GM19025 (cell line): ENCODE results near the gene ADGRB3.
"Not testable (repeated sequence)": the region's sequence is repeated elsewhere in the genome, so short reads cannot be mapped to it uniquely, and the experiment has no call there.

ENCODE experiments used
- ATAC-seq: cut with Tn5 transposase; IDR thresholded peaks from one replicate; pipeline ENCODE4 v1.9.1; 2021; ENCODE audit warnings: mild to moderate bottlenecking, low read depth, moderate library complexity; ENCODE audit not compliant: unreplicated experiment

ADGRB3 gene

GRCh38 chr6:68732423-68732822 is 97.3 kb downstream of the ADGRB3 start:
- no peak for ATAC-seq

DNA sequence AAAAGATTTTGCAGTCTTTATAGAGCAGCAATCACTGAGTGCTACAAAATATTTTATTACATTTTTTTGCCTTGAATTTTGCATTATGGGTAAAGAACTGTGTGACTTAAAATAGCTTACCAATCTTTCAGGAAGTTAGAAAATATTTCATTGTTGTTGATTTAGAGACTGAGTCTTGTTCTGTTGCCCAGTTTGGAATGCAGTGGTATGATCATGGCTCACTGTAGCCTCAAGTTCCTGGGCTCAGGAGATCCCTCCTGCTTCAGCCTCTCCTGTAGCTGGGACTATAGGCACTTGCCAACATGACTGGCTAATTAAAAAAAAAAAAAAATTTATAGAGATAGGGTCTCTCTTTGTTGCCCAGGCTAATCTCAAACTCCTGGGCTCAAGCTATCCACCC is 100.8 kb downstream of the ADGRB3 start:
- ATAC-seq, result no peak

DNA sequence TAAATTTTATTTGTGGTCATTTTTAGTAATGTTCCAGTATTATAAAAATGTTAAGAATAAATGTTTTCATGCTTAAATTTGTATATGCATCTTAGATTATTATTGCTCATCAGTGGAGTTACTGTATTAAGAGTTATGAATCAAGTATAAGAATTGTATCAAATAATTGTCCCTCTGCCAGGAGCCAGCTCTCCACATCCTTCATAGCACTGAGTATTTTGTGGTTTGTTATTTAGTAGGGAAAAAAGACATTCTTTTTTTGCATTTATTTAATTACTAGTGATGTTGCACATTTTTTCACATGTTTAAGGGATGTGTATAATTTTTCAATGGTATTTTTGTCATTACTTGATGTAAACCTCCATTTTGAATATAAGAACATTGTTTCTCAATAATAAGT is 102.0 kb downstream of the ADGRB3 start:
- no peak for ATAC-seq

DNA sequence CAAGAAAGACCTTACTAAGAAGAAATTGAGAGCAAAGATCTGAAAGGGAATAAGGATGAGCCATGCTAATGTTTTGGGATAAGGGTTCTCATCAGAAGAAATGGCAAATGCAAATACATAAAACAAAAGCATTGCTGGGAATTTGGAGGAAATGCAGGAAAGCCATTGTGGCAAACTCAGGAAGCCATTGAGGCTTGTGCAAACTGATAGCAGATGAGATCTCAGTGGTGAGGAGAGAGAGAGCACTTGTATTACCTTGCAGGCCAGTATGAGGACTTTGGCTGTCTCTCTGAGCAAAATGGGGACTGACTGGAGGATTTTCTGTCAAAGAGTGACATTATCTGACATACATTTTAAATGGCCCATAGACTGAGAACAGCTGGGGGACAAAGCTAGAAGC is 103.0 kb downstream of the ADGRB3 start:
- ATAC-seq, result no peak

DNA sequence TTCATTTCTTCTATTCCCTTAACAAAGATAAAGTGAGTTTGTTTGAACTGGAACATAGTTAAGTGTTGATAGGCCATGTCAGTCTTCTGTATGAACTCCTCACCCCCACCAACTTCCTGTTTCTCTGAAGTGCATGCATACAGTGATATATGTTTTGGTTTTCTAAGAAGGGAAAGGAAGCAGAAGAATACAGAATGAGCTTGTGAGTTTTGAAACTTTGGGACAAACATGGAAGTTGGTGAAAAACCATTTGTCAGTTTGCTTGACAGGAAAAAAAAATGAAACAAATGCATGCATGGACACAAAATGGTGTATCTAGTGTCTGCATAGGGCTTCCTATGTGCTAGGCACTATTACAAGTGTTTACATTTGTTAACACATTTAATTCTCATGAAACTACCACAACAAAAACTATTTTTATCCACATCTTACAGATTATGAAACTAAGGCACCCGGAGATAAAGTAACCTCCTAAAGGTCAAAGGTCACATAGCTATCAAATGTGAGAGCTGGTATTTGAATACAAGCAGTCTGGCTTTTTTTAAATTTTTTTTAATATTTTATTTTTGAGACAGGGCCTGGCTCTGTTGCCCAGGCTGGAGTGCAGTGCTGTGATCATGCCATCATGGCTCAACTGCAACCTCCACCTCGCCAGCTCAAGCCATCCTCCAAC is 105.9 kb downstream of the ADGRB3 start:
- ATAC-seq, result peak; percentile 51

DNA sequence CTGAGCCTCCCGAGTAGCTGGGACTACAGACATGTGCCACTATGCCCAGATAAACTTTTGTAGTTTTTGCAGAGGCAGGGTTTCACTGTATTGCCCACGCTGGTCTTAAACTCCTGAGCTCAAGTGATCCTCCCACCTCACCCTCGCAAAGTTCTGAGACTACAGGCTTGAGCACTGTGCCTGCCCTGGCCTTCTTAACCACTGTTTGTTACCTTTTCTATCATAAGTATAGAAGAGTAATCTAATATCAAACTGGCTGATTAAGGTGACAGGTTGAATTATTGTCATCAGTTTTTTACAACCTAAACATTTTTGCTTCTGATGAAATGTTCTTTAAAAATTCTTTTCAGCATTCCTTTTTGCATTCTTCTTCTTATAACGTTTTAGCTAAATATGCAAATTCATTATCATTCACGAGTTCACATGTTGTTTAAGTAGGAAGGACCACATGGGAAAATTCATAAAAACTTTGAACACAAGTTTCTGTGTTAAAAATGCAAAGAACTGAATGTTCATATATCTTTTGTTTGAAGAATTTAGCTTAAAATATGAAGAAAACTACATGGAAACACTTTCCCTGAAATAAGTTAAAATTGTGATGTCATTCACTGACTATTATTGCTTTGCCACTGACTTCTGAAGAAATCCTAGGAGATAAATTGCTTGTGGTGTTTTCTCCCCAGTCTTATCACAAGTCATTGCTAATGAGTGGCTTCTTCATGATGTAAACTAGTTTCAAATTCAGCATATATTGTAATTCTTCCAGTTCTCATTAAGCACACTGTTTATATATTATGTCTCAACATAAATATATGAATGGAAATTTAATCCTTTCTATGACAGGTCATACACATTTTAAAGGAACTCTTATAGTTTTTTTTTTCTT is 106.7 kb downstream of the ADGRB3 start:
- ATAC-seq, result no peak

GRCh38 chr6:68743099-68743498 is 108.0 kb downstream of the ADGRB3 start:
- no peak for ATAC-seq

- ATAC-seq, result not testable (repeated sequence)
Observed at GRCh38 chr6:68744376-68744775, 109.3 kb downstream of the ADGRB3 start.

DNA sequence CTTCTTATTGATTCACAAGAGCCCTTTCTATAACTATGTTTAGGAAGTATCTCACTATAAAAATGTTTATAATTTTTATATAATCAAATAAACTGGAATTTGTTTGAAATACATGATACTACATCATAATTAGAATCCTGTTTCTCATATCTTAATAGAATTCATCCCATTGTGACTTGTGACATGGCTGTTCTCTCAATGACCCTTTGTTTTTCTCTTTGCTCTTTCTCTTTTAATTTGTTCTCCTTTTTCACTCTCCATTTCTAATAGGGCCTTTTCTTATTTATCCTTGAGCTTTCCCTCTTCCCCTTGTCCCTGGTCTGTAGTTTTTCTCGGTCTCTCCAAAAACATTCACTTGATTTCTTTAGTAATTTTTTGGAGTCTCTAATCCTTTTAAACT is 111.3 kb downstream of the ADGRB3 start:
- no peak for ATAC-seq

DNA sequence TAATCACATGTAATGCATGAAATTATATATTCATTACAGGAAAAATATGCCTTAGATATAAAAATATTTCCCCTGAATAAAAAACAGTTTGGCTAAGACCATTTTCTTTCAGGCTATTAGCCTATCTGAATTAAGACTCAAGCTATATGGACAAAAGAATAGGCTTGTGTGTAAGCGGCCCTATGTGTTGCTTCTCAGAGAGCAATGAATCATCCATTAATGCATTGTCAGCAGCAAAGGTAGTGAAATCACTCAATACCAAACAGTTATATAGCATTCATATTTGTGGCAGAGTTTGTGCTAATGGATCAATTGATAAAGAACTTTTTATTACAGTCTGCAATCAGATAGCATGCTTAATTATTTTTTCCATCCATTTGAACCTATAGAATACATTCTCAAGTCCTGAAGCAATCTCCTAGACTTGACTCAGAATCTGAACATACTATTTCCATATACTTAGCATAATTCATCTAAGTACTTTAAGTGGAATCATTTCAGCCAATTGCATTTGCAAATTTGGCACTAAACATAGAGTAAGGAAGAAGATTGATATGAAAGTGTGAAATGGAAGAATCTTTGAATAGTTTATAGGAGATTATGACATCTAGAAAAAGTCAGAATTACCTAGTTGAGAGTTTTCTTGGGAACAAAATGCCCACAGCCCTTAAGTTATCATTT is 112.2 kb downstream of the ADGRB3 start:
- no peak for ATAC-seq

- not testable (repeated sequence) for ATAC-seq
Observed at GRCh38 chr6:68747832-68748231, 112.8 kb downstream of the ADGRB3 start.

- ATAC-seq, result no peak
Observed at GRCh38 chr6:68754681-68755213, 119.7 kb downstream of the ADGRB3 start.

DNA sequence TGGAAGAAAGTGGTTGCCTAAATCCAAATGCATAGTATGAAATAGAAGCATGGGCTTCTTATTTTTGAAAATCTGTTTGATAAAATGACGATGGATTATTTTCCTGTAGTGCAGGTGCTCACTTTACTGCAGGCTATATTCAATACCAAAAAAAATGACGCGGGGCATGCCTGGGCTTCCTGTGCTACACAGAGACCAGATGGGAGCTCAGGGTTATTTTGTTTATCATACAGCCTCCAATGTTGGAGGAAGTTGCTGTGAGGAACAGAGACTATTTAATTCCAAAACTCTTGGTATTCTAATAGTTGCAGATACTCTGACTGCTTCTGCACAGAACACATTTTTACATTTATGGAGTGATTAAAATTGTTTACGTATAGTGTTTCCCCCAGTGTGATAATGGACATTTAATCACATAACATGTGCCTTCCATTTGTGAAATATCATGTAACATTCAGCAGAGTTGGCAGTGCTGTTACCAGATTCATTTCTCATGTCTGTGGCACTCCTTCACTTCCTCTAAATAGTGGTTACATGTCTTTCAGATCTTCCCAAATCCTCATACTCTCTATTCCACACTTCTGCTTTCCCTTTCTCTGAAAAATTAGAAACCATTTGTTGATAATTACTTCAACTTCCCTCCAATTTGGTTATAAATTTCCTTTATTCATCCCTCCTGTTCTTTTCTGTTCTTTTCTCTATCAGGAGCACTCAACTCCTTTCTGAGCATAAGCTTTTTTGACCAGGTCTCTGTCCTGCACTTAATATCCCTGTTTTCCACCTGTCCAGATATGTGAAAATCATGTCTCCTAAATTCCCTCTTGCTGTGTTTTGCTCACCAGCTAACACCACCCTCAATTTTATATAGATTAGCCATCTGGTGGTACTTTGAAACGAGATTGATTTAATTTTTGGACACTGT is 121.6 kb downstream of the ADGRB3 start:
- ATAC-seq, result no peak

DNA sequence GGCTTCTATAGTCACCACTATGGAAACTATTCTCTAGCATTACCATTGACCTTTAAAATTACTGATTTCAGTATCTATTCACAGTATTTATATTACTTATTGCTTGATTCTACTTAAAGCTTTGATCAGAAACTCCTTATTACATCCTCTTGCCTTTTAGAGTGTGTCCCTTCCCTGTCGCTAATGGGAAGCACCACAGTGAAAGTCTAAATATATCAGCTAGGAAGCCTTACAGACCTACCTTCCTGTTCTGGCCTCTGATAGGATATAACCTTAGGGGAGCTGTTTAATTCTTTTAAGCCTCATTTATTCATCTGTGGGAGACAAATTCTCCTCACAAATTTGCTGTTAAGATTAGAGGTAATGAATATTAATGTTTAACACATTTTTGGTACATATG is 122.7 kb downstream of the ADGRB3 start:
- ATAC-seq, result no peak

GRCh38 chr6:68758559-68758958 is 123.5 kb downstream of the ADGRB3 start:
- ATAC-seq, result no peak

DNA sequence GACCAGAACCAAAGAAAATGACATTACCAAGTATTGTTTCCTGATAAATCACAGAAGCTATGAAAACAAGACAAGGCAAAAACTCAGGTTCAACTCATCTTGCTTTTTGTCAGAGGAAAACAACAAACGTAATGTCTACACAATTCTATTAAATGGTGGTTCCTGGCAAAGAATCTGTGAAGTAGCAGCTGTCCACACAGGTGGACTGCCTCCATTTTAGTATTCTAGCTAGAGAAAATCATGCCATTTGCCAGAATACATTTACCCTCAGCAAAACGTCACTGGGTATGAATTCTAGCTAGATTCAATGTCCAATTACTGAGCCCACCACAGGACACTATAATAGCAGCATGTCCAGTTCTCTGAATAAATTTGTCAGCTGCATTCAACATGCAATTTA is 125.4 kb downstream of the ADGRB3 start:
- ATAC-seq, result no peak

DNA sequence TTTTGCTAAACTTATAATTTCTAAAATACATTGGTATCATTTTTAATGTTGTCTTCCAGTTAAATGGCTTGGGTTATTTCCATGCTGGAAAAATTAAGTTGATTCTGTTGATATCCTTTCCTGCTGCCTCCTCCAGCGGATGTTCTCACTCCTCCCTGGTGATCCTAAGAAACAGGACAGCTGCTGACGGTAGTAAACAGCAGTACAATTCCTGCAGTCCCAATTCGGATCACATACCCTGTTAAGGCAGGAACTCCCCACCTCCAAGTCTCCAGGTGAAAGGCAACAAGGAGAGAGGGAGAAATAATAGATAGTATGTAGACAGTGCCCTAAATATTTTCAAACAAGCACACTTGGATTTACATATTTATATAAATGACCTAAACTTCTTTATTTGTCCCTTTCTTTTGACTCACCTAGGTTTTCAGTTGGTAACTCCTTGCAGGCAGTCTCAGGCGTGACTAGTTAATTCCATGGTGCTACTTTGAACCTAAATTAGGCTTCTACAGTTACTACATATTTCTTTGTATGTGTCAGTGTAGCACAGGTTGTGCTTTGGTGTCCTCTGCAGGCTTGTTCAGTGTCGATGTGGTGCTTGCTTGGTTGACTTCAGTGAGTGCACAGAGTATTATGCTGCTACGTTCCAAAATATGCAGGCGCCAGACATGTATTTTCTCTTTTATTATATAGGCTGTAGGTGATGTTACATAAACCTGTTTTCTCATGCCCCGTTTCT is 126.0 kb downstream of the ADGRB3 start:
- ATAC-seq, result no peak

DNA sequence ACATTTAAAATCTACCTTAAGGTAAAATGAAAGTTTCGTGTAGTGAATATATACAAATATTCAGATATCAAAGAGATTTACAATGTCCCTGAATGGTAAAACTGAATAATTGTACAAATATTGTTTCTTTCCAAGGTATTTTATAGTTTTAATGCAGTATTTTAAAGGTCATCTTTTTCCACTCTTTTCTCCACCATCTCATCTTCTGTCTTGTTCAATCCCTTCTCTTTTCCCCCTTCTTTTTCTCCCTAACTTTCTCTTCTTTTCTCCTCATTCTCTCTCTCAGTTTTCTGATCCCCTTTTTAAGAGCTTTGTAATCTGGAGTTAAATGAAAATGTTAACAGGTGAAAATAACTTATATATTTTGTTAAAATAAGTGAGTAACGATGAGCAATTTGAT is 126.9 kb downstream of the ADGRB3 start:
- ATAC-seq, result no peak

- ATAC-seq, result no peak
Observed at GRCh38 chr6:68771426-68771825, 136.3 kb downstream of the ADGRB3 start.
